Inferior parietal cortex (tissue), 1 donor: ENCODE results near the gene FNBP1.
A peak's percentile ranks its signal among the peaks of the same experiment; 100 is the strongest.

Experiments
- DNase-seq: peaks from one replicate; pipeline ENCODE4 v3.0.0-alpha.2; 2016; ENCODE audit errors: extremely low spot score

FNBP1 gene

GRCh38 chr9:129854588-129855110, 188.3 kb downstream of the FNBP1 start:
- no peak for DNase-seq

- no peak for DNase-seq
Measured at GRCh38 chr9:129853614-129854013, 189.4 kb downstream of the FNBP1 start.

- DNase-seq: no peak
Measured at GRCh38 chr9:129852579-129852978, 190.4 kb downstream of the FNBP1 start.

- DNase-seq: no peak
Measured at GRCh38 chr9:129851821-129852220, 191.2 kb downstream of the FNBP1 start.

- DNase-seq: no peak
Measured at GRCh38 chr9:129850821-129851550, 192.0 kb downstream of the FNBP1 start.

- DNase-seq: no peak
Measured at GRCh38 chr9:129849901-129850300, 193.1 kb downstream of the FNBP1 start.

GRCh38 chr9:129848712-129849441, 194.1 kb downstream of the FNBP1 start:
- no peak for DNase-seq

GRCh38 chr9:129845373-129845772, 197.6 kb downstream of the FNBP1 start:
- no peak for DNase-seq

- no peak for DNase-seq
Measured at GRCh38 chr9:129841071-129841470, 201.9 kb downstream of the FNBP1 start.

GRCh38 chr9:129840034-129840433, 203.0 kb downstream of the FNBP1 start:
- DNase-seq: no peak

GRCh38 chr9:129839324-129840023, 203.5 kb downstream of the FNBP1 start:
- DNase-seq: no peak

GRCh38 chr9:129838707-129839259, 204.2 kb downstream of the FNBP1 start:
- peak; percentile 17 for DNase-seq
